ENCODE data around the gene CMKLR1. TPM values are rescaled to one million over a fixed set of nuclear protein-coding genes. Genes with fewer than 3 reads are reported as not detected.
A peak's percentile ranks its signal among the peaks of the same experiment; 100 is the strongest.

CMKLR1 gene
- total RNA-seq, 1 experiment from 2014 or later, result 0.66 TPM

GRCh38 chr12:108345716-108346633, 6.9 kb upstream of the CMKLR1 start:
- no peak overlapping the region for H2BK20ac ChIP-seq (ENCODE audit: low read depth, low read length, poor library complexity, severe bottlenecking)
- Mint-ChIP-seq H3K36me3 (ENCODE audit: insufficient read depth in 1 of 3, low read depth in 3 of 3) (no peaks in the 10 kb centered on the region), H3K4me3 (0 out of 5 replicates have a peak overlapping the region, but pooled peaks of 1 of the 2 experiments have one; percentile 19), H3K4me1 (peaks cover 0 to 21% of the 10 kb centered on the region in 2 experiments), H3K27me3 (ENCODE audit: low read depth) (no peaks in the 10 kb centered on the region), H3K9me3 (peaks cover 2 to 3% of the 10 kb centered on the region in 2 experiments; a peak in 2 of 5 replicates), H3K27ac (peak overlapping the region in 1 of 3 experiments; percentile 81; a peak in 1 of 7 replicates)
- no peak overlapping the region for H2BK120ac ChIP-seq (ENCODE audit: low read depth, low read length, poor library complexity, severe bottlenecking)
- H3K23ac ChIP-seq (ENCODE audit: insufficient read length, low read depth, low read length), result no peak overlapping the region
- no peak overlapping the region for H3K27ac ChIP-seq (ENCODE audit: insufficient read length, low read depth, low read length)
- H3K56ac ChIP-seq (ENCODE audit: insufficient read length, low read depth, low read length), result no peak overlapping the region
- no peak overlapping the region for H4K8ac ChIP-seq (replicated peaks; ENCODE audit: insufficient read length, low read depth, low read length)
- H3K27me3 ChIP-seq (ENCODE audit: insufficient read depth, low read length), result no peaks in the 10 kb centered on the region
- H2AK5ac ChIP-seq (ENCODE audit: insufficient read length, low read length), result no peak overlapping the region
- H3K18ac ChIP-seq (ENCODE audit: insufficient read length, low read depth, low read length), result no peak overlapping the region
- WGBS (ENCODE audit: extremely low coverage, insufficient read length, low lambda C conversion rate), result no CpG with 5 or more reads among the region's 8 CpGs
- no peaks in the 10 kb centered on the region for H3K23me2 ChIP-seq (ENCODE audit: insufficient read length, low read depth, low read length, poor library complexity, severe bottlenecking)
- no peaks in the 10 kb centered on the region for H3K9me3 ChIP-seq (ENCODE audit: control insufficient read depth, low read depth, low read length)
- H3K79me1 ChIP-seq (ENCODE audit: insufficient read depth, low read depth, low read length, poor library complexity, severe bottlenecking), result no peaks in the 10 kb centered on the region
- DNase-seq, result no peak
- no peak overlapping the region for H2BK5ac ChIP-seq (ENCODE audit: insufficient read length, low read length)
- no peak overlapping the region for H2BK15ac ChIP-seq (ENCODE audit: low read depth, low read length)
- no peak overlapping the region for H3K9ac ChIP-seq (ENCODE audit: extremely low read depth, insufficient read length, low read length)
- H4K5ac ChIP-seq (ENCODE audit: insufficient read length, low read depth, low read length), result no peak overlapping the region
- H3K4me1 ChIP-seq (ENCODE audit: insufficient read depth, low read length), result no peaks in the 10 kb centered on the region
- no peak overlapping the region for H3K4me2 ChIP-seq (ENCODE audit: insufficient read depth, insufficient read length, low read length)
- no peak overlapping the region for H3T11ph ChIP-seq (ENCODE audit: low read length)
- H3K4ac ChIP-seq (ENCODE audit: low read depth, low read length), result no peak overlapping the region
- no peaks in the 10 kb centered on the region for H4K20me1 ChIP-seq (ENCODE audit: control insufficient read depth, insufficient read depth, insufficient read length)
- no peak for TF ChIP-seq CTCF (conservative IDR thresholded peaks at IDR 0.05)
- H2BK12ac ChIP-seq (ENCODE audit: insufficient read length, low read depth, low read length), result no peak overlapping the region
- no peaks in the 10 kb centered on the region for H3K79me2 ChIP-seq (ENCODE audit: insufficient read depth, low read length)
- no peak overlapping the region for H4K91ac ChIP-seq (ENCODE audit: insufficient read length, low read depth, low read length)
- H2AFZ ChIP-seq (ENCODE audit: low read length), result no peak overlapping the region
- no peak overlapping the region for H3K14ac ChIP-seq (ENCODE audit: insufficient read depth, low read length)

Measured in H9 (cell line).